Natural killer cell (primary cell): ENCODE results near the gene ANKRD30A. TPM values are rescaled to one million over a fixed set of nuclear protein-coding genes. Genes with fewer than 3 reads are reported as not detected.
"Not testable (repeated sequence)": the region's sequence is repeated elsewhere in the genome, so short reads cannot be mapped to it uniquely, and the experiment has no call there.

Experiments
- ATAC-seq, 3 donors: fragments of 150-1000 bp in 2 of 3; fragments of 200-7000 bp in 1 of 3; cut with Tn5 transposase; 1 replicate in 1 of 3; 2 replicates in 2 of 3; pipeline ENCODE4 v1.10.0; 2021; ENCODE audit warnings: mild to moderate bottlenecking in 2 of 3, moderate library complexity in 2 of 3
- DNase-seq, 2 donors: peaks; one replicate each; pipeline versions ENCODE4 v3.0.0 to v3.0.0-alpha.2; 2013 to 2021; ENCODE audit warnings: mixed read lengths in 1 of 2
- H3K27ac ChIP-seq: one replicate; pipeline ENCODE4 v1.5.1; 2013; ENCODE audit warnings: mild to moderate bottlenecking, low read length
- H3K27me3 ChIP-seq: one replicate; pipeline ENCODE4 v1.6.1; 2013; ENCODE audit warnings: low read length; ENCODE audit not compliant: control insufficient read depth, insufficient read depth
- H3K36me3 ChIP-seq: one replicate; pipeline ENCODE4 v1.6.1; 2013; ENCODE audit warnings: low read length; ENCODE audit not compliant: control insufficient read depth, insufficient read depth
- H3K4me1 ChIP-seq: one replicate; pipeline ENCODE4 v1.6.1; 2013; ENCODE audit warnings: low read length; ENCODE audit not compliant: control insufficient read depth, insufficient read depth
- H3K4me3 ChIP-seq: one replicate; pipeline ENCODE4 v1.5.1; 2013; ENCODE audit warnings: low read length
- H3K9me3 ChIP-seq: one replicate; pipeline ENCODE4 v1.6.1; 2013; ENCODE audit warnings: low read length; ENCODE audit not compliant: control insufficient read depth, insufficient read depth
- H3K27ac Mint-ChIP-seq, 2 donors: one replicate each; pipeline ENCODE4 v1.8.0; 2022; ENCODE audit warnings: mild to moderate bottlenecking in 2 of 2, mixed read lengths in 2 of 2, moderate library complexity in 1 of 2
- H3K27me3 Mint-ChIP-seq, 2 donors: one replicate each; pipeline ENCODE4 v1.8.0; 2022; ENCODE audit warnings: low read depth in 2 of 2, mixed read lengths in 2 of 2
- H3K36me3 Mint-ChIP-seq: one replicate; pipeline ENCODE4 v1.8.0; 2022; ENCODE audit warnings: mixed read lengths
- H3K4me1 Mint-ChIP-seq, 2 donors: one replicate each; pipeline ENCODE4 v1.8.0; 2022; ENCODE audit warnings: mixed read lengths in 2 of 2
- H3K4me3 Mint-ChIP-seq: one replicate; pipeline ENCODE4 v1.8.0; 2022; ENCODE audit warnings: mild to moderate bottlenecking, moderate library complexity, mixed read lengths
- H3K9me3 Mint-ChIP-seq, 2 donors: one replicate each; pipeline ENCODE4 v1.8.0; 2022; ENCODE audit warnings: mixed read lengths in 2 of 2
- WGBS: methylation state at CpG from one replicate; pipeline ENCODE4 v1.1.7; 2013; ENCODE audit warnings: missing lambda C conversion rate; ENCODE audit not compliant: insufficient coverage; 5-methylcytosine and 5-hydroxymethylcytosine counted together
- intact Hi-C: fragments of 100-400 bp; cut with micrococcal nuclease; formaldehyde crosslinking; loops from one replicate; pipeline ENCODE4 v1.14.2; 2022
- total RNA-seq, 4 donors: library from RNA; stranded (reverse); fragments of 120-200 nt in 1 of 4; gene quantifications; one replicate each; pipeline versions ENCODE4 v1.2.3 to v1.2.4, GENCODE V29; 2013 to 2022
- TF ChIP-seq, protein P1 (sequence below): fragments of 200-600 bp; IDR thresholded peaks from one replicate; pipeline ENCODE4 v1.8.0; 2022; ENCODE audit warnings: antibody characterized with exemption

ANKRD30A gene
- total RNA-seq, 3 donors from 2014 or later (not counting 1 experiment from before 2014, with no cell fraction given), result not detected

GRCh38 chr10:37109000-37109399, 16.4 kb upstream of the ANKRD30A start:
- intact Hi-C loops, result no loop called here
- H3K27me3 Mint-ChIP-seq, result no peaks in the 10 kb centered on the region
- ATAC-seq (no peak), DNase-seq (no peak)
- no peak overlapping the region for H3K27ac Mint-ChIP-seq
- Histone ChIP-seq H3K4me1 (no peaks in the 10 kb centered on the region), H3K36me3 (no peaks in the 10 kb centered on the region), H3K27ac (no peak overlapping the region), H3K9me3 (peaks cover 4% of the 10 kb centered on the region), H3K4me3 (no peak overlapping the region), H3K27me3 (no peaks in the 10 kb centered on the region)
- H3K4me1 Mint-ChIP-seq, result no peaks in the 10 kb centered on the region
- TF ChIP-seq, protein P1, sequence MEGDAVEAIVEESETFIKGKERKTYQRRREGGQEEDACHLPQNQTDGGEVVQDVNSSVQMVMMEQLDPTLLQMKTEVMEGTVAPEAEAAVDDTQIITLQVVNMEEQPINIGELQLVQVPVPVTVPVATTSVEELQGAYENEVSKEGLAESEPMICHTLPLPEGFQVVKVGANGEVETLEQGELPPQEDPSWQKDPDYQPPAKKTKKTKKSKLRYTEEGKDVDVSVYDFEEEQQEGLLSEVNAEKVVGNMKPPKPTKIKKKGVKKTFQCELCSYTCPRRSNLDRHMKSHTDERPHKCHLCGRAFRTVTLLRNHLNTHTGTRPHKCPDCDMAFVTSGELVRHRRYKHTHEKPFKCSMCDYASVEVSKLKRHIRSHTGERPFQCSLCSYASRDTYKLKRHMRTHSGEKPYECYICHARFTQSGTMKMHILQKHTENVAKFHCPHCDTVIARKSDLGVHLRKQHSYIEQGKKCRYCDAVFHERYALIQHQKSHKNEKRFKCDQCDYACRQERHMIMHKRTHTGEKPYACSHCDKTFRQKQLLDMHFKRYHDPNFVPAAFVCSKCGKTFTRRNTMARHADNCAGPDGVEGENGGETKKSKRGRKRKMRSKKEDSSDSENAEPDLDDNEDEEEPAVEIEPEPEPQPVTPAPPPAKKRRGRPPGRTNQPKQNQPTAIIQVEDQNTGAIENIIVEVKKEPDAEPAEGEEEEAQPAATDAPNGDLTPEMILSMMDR, result no peak
- peaks cover 22 to 24% of the 10 kb centered on the region in 2 donors for H3K9me3 Mint-ChIP-seq
- H3K36me3 Mint-ChIP-seq, result no peaks in the 10 kb centered on the region
- no peak overlapping the region for H3K4me3 Mint-ChIP-seq
- WGBS, result 83% methylated on average over 1 of the region's 1 CpG

GRCh38 chr10:37124532-37124931, 866 bp upstream of the ANKRD30A start:
- no peaks in the 10 kb centered on the region for H3K4me1 Mint-ChIP-seq
- intact Hi-C loops, result no loop called here
- H3K9me3 ChIP-seq, result peaks cover 20% of the 10 kb centered on the region
- H3K4me3 ChIP-seq, result no peak overlapping the region
- H3K4me1 ChIP-seq, result no peaks in the 10 kb centered on the region
- H3K27ac ChIP-seq, result no peak overlapping the region
- no peaks in the 10 kb centered on the region for H3K27me3 ChIP-seq
- H3K27me3 Mint-ChIP-seq, result no peaks in the 10 kb centered on the region
- ATAC-seq (no peak), DNase-seq (no peak)
- no peaks in the 10 kb centered on the region for H3K36me3 ChIP-seq
- H3K4me3 Mint-ChIP-seq, result no peak overlapping the region
- peaks cover 0 to 4% of the 10 kb centered on the region in 2 donors for H3K9me3 Mint-ChIP-seq
- H3K27ac Mint-ChIP-seq, result no peak overlapping the region
- 95% methylated on average over 20 of the region's 21 CpGs for WGBS
- TF ChIP-seq, protein P1, result no peak
- no peaks in the 10 kb centered on the region for H3K36me3 Mint-ChIP-seq

GRCh38 chr10:37125921-37126320, 523 bp downstream of the ANKRD30A start:
- no peak for DNase-seq
- Histone ChIP-seq H3K27ac (no peak overlapping the region), H3K36me3 (no peaks in the 10 kb centered on the region), H3K9me3 (peaks cover 20% of the 10 kb centered on the region), H3K27me3 (no peaks in the 10 kb centered on the region), H3K4me3 (no peak overlapping the region), H3K4me1 (no peaks in the 10 kb centered on the region)
- WGBS, result 95% methylated on average over 12 of the region's 12 CpGs
- Mint-ChIP-seq H3K36me3 (no peaks in the 10 kb centered on the region), H3K4me3 (no peak overlapping the region), H3K27me3 (no peaks in the 10 kb centered on the region), H3K9me3 (peaks cover 0 to 4% of the 10 kb centered on the region in 2 donors), H3K4me1 (no peaks in the 10 kb centered on the region), H3K27ac (no peak overlapping the region)
- ATAC-seq, result no peak
- intact Hi-C loops, result no loop called here
- TF ChIP-seq, protein P1, result no peak

- no peak overlapping the region for H3K27ac ChIP-seq
- Mint-ChIP-seq H3K36me3 (peaks cover 7% of the 10 kb centered on the region), H3K4me1 (no peaks in the 10 kb centered on the region), H3K27me3 (no peaks in the 10 kb centered on the region), H3K27ac (no peak overlapping the region), H3K9me3 (peaks cover 12 to 22% of the 10 kb centered on the region in 2 donors), H3K4me3 (no peak overlapping the region)
- no peak overlapping the region for H3K4me3 ChIP-seq
- ATAC-seq (no peak), DNase-seq (no peak)
- no peaks in the 10 kb centered on the region for H3K4me1 ChIP-seq
- intact Hi-C loops, result no loop called here
- H3K27me3 ChIP-seq, result no peaks in the 10 kb centered on the region
- TF ChIP-seq, protein P1, result no peak
- H3K9me3 ChIP-seq, result no peaks in the 10 kb centered on the region
- H3K36me3 ChIP-seq, result no peaks in the 10 kb centered on the region
- WGBS, result 8% methylated on average over 5 of the region's 5 CpGs
These were observed 21.0 kb downstream of the ANKRD30A start for GRCh38 chr10:37146443-37146842.

DNA sequence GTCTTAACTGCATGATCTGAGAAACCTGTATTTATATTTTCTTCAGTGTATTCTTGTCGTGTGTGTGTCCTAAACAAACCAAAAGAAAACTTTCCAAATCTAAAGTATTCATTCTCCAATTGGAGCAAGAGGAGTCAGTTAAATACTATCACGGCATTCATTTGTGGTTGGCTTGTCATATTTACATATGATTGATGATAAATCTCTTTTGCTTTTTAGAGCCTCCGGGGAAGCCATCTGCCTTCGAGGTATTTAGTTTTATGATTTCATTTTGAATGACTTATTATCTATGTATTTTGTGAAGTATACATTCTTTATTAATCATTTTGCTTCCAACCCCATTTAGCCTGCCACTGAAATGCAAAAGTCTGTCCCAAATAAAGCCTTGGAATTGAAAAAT, 37.0 kb downstream of the ANKRD30A start:
- H3K4me1 Mint-ChIP-seq, ATAC-seq, DNase-seq, H3K36me3 Mint-ChIP-seq, H3K4me3 ChIP-seq, H3K27me3 Mint-ChIP-seq, H3K9me3 ChIP-seq, H3K27ac ChIP-seq, H3K27me3 ChIP-seq, H3K27ac Mint-ChIP-seq, intact Hi-C loops, H3K4me1 ChIP-seq, H3K36me3 ChIP-seq, H3K4me3 Mint-ChIP-seq: not testable (repeated sequence)
- H3K9me3 Mint-ChIP-seq, result peaks cover 3 to 13% of the 10 kb centered on the region in 2 donors
- WGBS, result no CpG with 5 or more reads among the region's 4 CpGs
